Colon (tissue), 2 donors: ENCODE results near the gene OR52A5.
"Not testable (repeated sequence)": the region's sequence is repeated elsewhere in the genome, so short reads cannot be mapped to it uniquely, and the experiment has no call there.

Experiments used
- FAIRE-seq: peaks from 2 replicates; lab custom pipeline; 2012; peaks lifted over from hg19 to GRCh38; lab: Jason Lieb, UNC
- donor health status: control.
- donor health status: control.

The OR52A5 gene

GRCh38 chr11:5137996-5138395 is at the start of gene OR52A5:
Gene OR52A5, minus strand, starts transcription at chr11:5138356. Its CDS starts 5,714 bp downstream, at chr11:5132642.
- no peak for FAIRE-seq

- FAIRE-seq: no peak
Measured at GRCh38 chr11:5178046-5178837, 40.1 kb upstream of the OR52A5 start.

GRCh38 chr11:5174934-5175333 is 36.8 kb upstream of the OR52A5 start:
- no peak for FAIRE-seq

- no peak for FAIRE-seq
Measured at GRCh38 chr11:5171856-5172255, 33.7 kb upstream of the OR52A5 start.

- not testable (repeated sequence) for FAIRE-seq
Measured at GRCh38 chr11:5165898-5166297, 27.7 kb upstream of the OR52A5 start.

GRCh38 chr11:5164807-5165206 is 26.7 kb upstream of the OR52A5 start:
- not testable (repeated sequence) for FAIRE-seq

GRCh38 chr11:5161045-5161444 is 22.9 kb upstream of the OR52A5 start:
- not testable (repeated sequence) for FAIRE-seq

GRCh38 chr11:5160217-5160616 is 22.1 kb upstream of the OR52A5 start:
- FAIRE-seq: not testable (repeated sequence)

GRCh38 chr11:5159806-5160205 is 21.6 kb upstream of the OR52A5 start:
- no peak for FAIRE-seq

GRCh38 chr11:5154657-5155056 is 16.5 kb upstream of the OR52A5 start, which contains the start of gene OR52A1:
Gene OR52A1, minus strand, starts transcription at chr11:5154757. Its CDS starts 2,388 bp downstream, at chr11:5152369.
- FAIRE-seq: no peak

- FAIRE-seq: no peak
Measured at GRCh38 chr11:5153574-5154431, 15.6 kb upstream of the OR52A5 start.

GRCh38 chr11:5151713-5152153 is 13.6 kb upstream of the OR52A5 start:
- FAIRE-seq: no peak

GRCh38 chr11:5144206-5144605 is 6.0 kb upstream of the OR52A5 start:
- FAIRE-seq: not testable (repeated sequence)

GRCh38 chr11:5137014-5137413 is 1.1 kb downstream of the OR52A5 start:
- no peak for FAIRE-seq

GRCh38 chr11:5136261-5136660 is 1.9 kb downstream of the OR52A5 start:
- FAIRE-seq: no peak

GRCh38 chr11:5131584-5132335 is 6.4 kb downstream of the OR52A5 start:
- no peak for FAIRE-seq

GRCh38 chr11:5129457-5129877 is 8.7 kb downstream of the OR52A5 start:
- no peak for FAIRE-seq

GRCh38 chr11:5124891-5125620 is 13.1 kb downstream of the OR52A5 start:
- FAIRE-seq: no peak

GRCh38 chr11:5123802-5124521 is 14.2 kb downstream of the OR52A5 start:
- FAIRE-seq: no peak

- no peak for FAIRE-seq
Measured at GRCh38 chr11:5118893-5119292, 19.3 kb downstream of the OR52A5 start.

- no peak for FAIRE-seq
Measured at GRCh38 chr11:5117588-5117987, 20.6 kb downstream of the OR52A5 start.
